Small intestine (tissue), 7 donors: ENCODE results near the gene ATL1. TPM values are rescaled to one million over a fixed set of nuclear protein-coding genes. Genes with fewer than 3 reads are reported as not detected.
A peak's percentile ranks its signal among the peaks of the same experiment; 100 is the strongest.

ENCODE experiments used
- DNase-seq, 2 donors: peaks; one replicate each; pipeline versions ENCODE4 v3.0.0 to v3.0.0-alpha.2; 2013
- FAIRE-seq: peaks from 2 replicates; lab custom pipeline; 2012; peaks lifted over from hg19 to GRCh38; lab: Jason Lieb, UNC
- H3K27ac ChIP-seq, 3 donors: one replicate each; pipeline ENCODE4 v1.5.1; 2013; ENCODE audit warnings: low read length in 2 of 3, mild to moderate bottlenecking in 2 of 3, control low read depth in 1 of 3, inconsistent platforms in 1 of 3, low read depth in 1 of 3, moderate library complexity in 1 of 3
- H3K27me3 ChIP-seq, 3 donors: one replicate each; pipeline ENCODE4 v1.6.1; 2013; ENCODE audit warnings: low read length in 3 of 3, inconsistent platforms in 1 of 3; ENCODE audit not compliant: control insufficient read depth in 3 of 3, insufficient read depth in 3 of 3
- H3K36me3 ChIP-seq, 3 donors: one replicate each; pipeline ENCODE4 v1.6.1; 2013; ENCODE audit warnings: low read length in 3 of 3, inconsistent platforms in 1 of 3, low read depth in 1 of 3, mild to moderate bottlenecking in 1 of 3, moderate library complexity in 1 of 3; ENCODE audit not compliant: control insufficient read depth in 3 of 3, insufficient read depth in 2 of 3
- H3K4me1 ChIP-seq, 3 donors: one replicate each; pipeline ENCODE4 v1.6.1; 2013; ENCODE audit warnings: low read length in 2 of 3, inconsistent platforms in 1 of 3, low read depth in 1 of 3, mild to moderate bottlenecking in 1 of 3, moderate library complexity in 1 of 3; ENCODE audit not compliant: control insufficient read depth in 3 of 3, insufficient read depth in 2 of 3
- H3K4me3 ChIP-seq, 3 donors: one replicate each; pipeline ENCODE4 v1.5.1; 2013; ENCODE audit warnings: low read length in 3 of 3, control low read depth in 1 of 3, inconsistent platforms in 1 of 3, low read depth in 1 of 3, mild to moderate bottlenecking in 1 of 3, moderate library complexity in 1 of 3
- H3K9me3 ChIP-seq, 2 donors: one replicate each; pipeline ENCODE4 v1.6.1; 2013; ENCODE audit warnings: low read depth in 1 of 2, low read length in 1 of 2; ENCODE audit not compliant: control insufficient read depth in 2 of 2, insufficient read depth in 1 of 2
- WGBS, 3 donors: extraction: QIAGEN DNeasy Blood & Tissue Kit; methylation state at CpG; one replicate each; pipeline ENCODE4 v1.1.7; 2013; 5-methylcytosine and 5-hydroxymethylcytosine counted together
- polyA plus RNA-seq, 4 donors: library from polyadenylated mRNA; stranded (reverse) in 3 of 4; unstranded in 1 of 4; fragments of 200-250 nt in 3 of 4; fragments of 120-200 nt in 1 of 4; gene quantifications; one replicate each; pipeline versions ENCODE4 v1.2.1 to v1.2.3, GENCODE V29; 2013
- donor health status: healthy with polysubstance abuse.
- donor health status: control.
- donor health status: control.
- donor health status: Bipolar disorder and iron deficiency.
- donor health status: healthy.

ATL1 gene
- polyA plus RNA-seq, 4 donors = 2.4 to 7.8 (median 6.4) TPM

DNA sequence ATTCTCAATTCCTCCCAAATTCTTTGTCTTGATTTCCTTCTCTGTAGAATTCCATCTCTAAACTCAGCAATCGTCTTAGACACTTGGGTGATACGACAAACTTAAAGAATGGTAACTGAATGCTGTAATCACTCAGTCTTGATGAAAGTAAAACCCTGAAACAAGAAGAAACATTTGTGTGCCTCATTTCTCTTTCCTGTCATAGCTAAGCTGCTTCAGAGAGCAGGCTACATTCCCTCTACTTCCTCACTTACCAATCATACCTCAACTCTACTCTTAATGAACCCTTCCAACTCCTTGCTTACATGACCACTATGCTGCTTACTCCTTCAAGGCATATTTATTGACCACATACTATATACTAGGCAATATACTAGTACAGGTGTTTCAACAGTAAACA lies 35.9 kb upstream of the ATL1 start:
- FAIRE-seq = no peak
- peaks cover 0 to 14% (median 0%) of the 10 kb centered on the region in 3 donors for H3K36me3 ChIP-seq
- H3K9me3 ChIP-seq = no peaks in the 10 kb centered on the region
- peak overlapping the region in 1 of 3 donors; percentile 9 for H3K27ac ChIP-seq
- WGBS, 3 donors = 66 to 83% (median 79%) methylated on average over 2 of the region's 2 CpGs
- peaks cover 0 to 5% (median 5%) of the 10 kb centered on the region in 3 donors for H3K4me1 ChIP-seq
- no peaks in the 10 kb centered on the region for H3K27me3 ChIP-seq
- no peak overlapping the region for H3K4me3 ChIP-seq
- DNase-seq = no peak

DNA sequence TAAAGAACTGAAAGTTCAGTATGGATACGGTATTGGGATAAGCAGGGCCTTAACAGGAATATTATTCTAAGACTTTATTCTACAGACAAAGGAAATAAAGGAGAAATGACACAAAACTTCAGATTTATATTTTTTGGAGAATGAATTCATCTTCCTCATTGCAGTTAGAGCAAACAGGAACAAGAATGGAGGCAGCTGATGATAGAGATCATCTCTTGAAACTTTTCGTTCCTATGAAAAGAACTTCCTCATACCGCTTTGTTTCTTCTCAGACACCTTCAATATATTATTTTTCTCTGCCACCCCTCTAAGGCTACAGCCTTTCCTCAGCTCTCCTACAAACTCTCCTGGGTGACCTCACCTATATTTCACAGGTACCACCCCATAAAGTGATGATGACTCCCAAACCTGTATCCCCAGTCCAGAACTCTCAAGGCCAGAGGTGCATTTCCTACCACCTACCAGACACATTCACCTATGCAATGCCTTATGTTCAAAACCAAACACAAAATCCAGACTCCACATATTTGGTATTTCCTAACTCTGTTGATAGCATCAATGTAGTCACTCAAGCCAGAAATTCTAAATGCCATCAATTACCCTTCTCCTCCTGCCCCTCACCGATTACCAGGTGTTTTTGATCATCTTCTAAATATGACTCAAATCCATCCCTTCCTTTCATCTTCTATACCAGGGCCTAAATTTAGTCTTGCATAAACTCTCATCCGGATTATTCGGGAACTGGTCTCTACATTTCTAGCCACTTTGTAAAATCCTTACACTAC lies 35.0 kb upstream of the ATL1 start:
- H3K4me1 ChIP-seq = peaks cover 0 to 7% (median 5%) of the 10 kb centered on the region in 3 donors
- peaks cover 0 to 12% (median 0%) of the 10 kb centered on the region in 3 donors for H3K36me3 ChIP-seq
- 80 to 91% (median 85%) methylated on average over 6 of the region's 6 CpGs for WGBS, 3 donors
- DNase-seq (no peak), FAIRE-seq (no peak)
- no peaks in the 10 kb centered on the region for H3K27me3 ChIP-seq
- no peaks in the 10 kb centered on the region for H3K9me3 ChIP-seq
- H3K27ac ChIP-seq = no peak overlapping the region
- H3K4me3 ChIP-seq = no peak overlapping the region

DNA sequence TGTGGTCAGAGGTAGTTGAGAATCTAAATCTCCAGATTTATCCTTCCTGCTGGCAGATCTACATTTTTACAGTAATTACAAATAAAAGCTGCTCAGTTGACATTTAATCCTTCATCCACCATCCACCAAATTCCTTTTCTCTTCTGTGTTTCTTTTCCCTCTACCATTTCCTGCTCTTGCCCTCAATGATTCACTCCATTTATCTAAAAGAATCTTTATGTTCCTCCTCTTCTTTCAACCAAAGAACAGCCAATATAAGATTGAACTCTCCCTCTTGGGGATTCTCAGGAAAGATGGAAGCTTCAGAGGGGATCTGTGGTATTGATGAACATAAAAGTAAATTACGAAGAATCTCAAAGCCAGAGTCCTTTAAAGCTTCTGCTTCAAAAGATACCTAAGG lies 31.9 kb upstream of the ATL1 start:
- peaks cover 0 to 8% (median 0%) of the 10 kb centered on the region in 3 donors for H3K36me3 ChIP-seq
- H3K4me3 ChIP-seq = no peak overlapping the region
- DNase-seq (no peak), FAIRE-seq (no peak)
- no peaks in the 10 kb centered on the region for H3K9me3 ChIP-seq
- WGBS, 3 donors = 91 to 100% (median 100%) methylated on average over 1 of the region's 1 CpG
- H3K27me3 ChIP-seq = no peaks in the 10 kb centered on the region
- H3K27ac ChIP-seq = no peak overlapping the region
- peaks cover 0 to 9% (median 7%) of the 10 kb centered on the region in 3 donors for H3K4me1 ChIP-seq

DNA sequence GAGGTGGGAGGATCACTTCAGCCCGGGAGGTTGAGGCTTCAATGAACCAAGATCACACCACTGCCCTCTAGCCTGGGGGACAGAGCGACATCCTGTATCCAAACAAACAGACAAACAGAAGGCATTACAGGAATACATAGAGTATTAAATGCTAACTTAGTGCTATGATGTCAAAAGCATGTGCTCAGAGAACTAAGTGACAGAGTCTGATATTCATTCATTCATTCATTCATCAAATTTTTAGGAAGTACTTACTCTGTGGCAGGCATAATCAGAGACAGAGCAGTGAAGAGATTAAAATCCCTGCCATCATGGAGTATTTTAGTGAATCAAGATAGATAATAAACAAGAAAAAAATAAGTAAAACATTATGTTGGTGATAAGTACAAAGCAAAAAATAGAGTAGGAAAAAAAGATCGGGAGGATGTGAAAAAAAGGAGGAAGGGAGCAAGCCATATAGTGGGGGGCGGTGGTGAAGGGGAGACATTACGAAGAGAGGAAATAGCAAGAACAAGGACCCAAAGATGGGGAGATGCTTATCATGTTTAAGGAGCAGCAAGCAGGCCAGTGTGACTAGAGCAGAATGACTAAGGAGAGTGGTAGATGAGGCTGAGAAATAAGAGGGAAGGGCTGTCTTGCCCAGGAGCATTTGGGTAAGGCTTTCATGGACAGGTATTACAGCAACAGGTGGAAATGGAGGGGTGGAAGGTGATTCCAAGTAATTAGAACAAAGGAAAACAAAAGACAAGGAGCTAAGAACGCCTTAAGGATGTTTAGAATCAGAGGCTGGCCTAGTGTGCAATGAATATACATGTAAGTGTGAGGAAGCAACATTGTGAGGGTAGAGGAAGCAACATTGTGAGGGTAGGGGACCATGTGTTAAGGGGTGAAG lies 30.4 kb upstream of the ATL1 start:
- Histone ChIP-seq H3K4me1 (peaks cover 0 to 7% (median 4%) of the 10 kb centered on the region in 3 donors), H3K27me3 (no peaks in the 10 kb centered on the region), H3K36me3 (peaks cover 0 to 8% (median 0%) of the 10 kb centered on the region in 3 donors), H3K4me3 (no peak overlapping the region), H3K27ac (no peak overlapping the region), H3K9me3 (no peaks in the 10 kb centered on the region)
- DNase-seq = no peak
- FAIRE-seq = no peak
- 72 to 77% (median 73%) methylated on average over 6 of the region's 6 CpGs for WGBS, 3 donors

- Histone ChIP-seq H3K4me3 (peak overlapping the region in 1 of 3 donors; percentile 4), H3K9me3 (no peaks in the 10 kb centered on the region), H3K36me3 (peaks cover 0 to 8% (median 0%) of the 10 kb centered on the region in 3 donors), H3K4me1 (peaks cover 0 to 7% (median 4%) of the 10 kb centered on the region in 3 donors), H3K27me3 (no peaks in the 10 kb centered on the region), H3K27ac (no peak overlapping the region)
- peak in 1 of 2 donors; percentile 8 for DNase-seq
- WGBS, 3 donors = 6 to 28% (median 14%) methylated on average over 1 of the region's 1 CpG
- FAIRE-seq = no peak
These were observed 29.6 kb upstream of the ATL1 start for GRCh38 chr14:50530358-50530757.

- 14 to 28% (median 26%) methylated on average over 8 of the region's 8 CpGs for WGBS, 3 donors
- peaks cover 0 to 7% (median 4%) of the 10 kb centered on the region in 3 donors for H3K4me1 ChIP-seq
- H3K36me3 ChIP-seq = peaks cover 0 to 6% (median 0%) of the 10 kb centered on the region in 3 donors
- H3K4me3 ChIP-seq = peak overlapping the region in 2 of 3 donors; percentile 89 to 95
- no peak for DNase-seq
- no peak overlapping the region for H3K27ac ChIP-seq
- H3K9me3 ChIP-seq = no peaks in the 10 kb centered on the region
- no peak for FAIRE-seq
- no peaks in the 10 kb centered on the region for H3K27me3 ChIP-seq
These were observed 29.1 kb upstream of the ATL1 start for GRCh38 chr14:50530794-50531365.

- peaks cover 0 to 6% (median 0%) of the 10 kb centered on the region in 3 donors for H3K36me3 ChIP-seq
- no peaks in the 10 kb centered on the region for H3K27me3 ChIP-seq
- 1% methylated on average over 47 to 82 of the region's 82 CpGs for WGBS, 3 donors
- peak overlapping the region; percentile 89 to 96 (median 95) for H3K4me3 ChIP-seq
- peaks cover 0 to 1% of the 10 kb centered on the region in 2 donors for H3K9me3 ChIP-seq
- H3K27ac ChIP-seq = peak overlapping the region; percentile 86 to 98 (median 95)
- FAIRE-seq = no peak
- H3K4me1 ChIP-seq = peaks cover 0 to 7% (median 4%) of the 10 kb centered on the region in 3 donors
- DNase-seq = peak; percentile 42 to 80
These were observed 28.1 kb upstream of the ATL1 start for GRCh38 chr14:50531595-50532501.
